SK-N-SH (cell line): ENCODE measurements around the gene C6orf136. TPM values are rescaled to one million over a fixed set of nuclear protein-coding genes. Genes with fewer than 3 reads are reported as not detected.

Source experiments
- CTCF ChIA-PET: fragments of 300-600, 350-600 bp; formaldehyde crosslinking; extraction: SDS; loops from one replicate; lab custom pipeline; 2021; lab: Yijun Ruan, JAX
- POLR2A ChIA-PET: fragments of 350-600 bp; sonication (Branson Sonifier 250); formaldehyde crosslinking; extraction: SDS; loops from one replicate; lab custom pipeline; 2020; ENCODE audit warnings: antibody characterized with exemption, inconsistent platforms; lab: Yijun Ruan, JAX
- DNase-seq: peaks from one replicate; pipeline ENCODE4 v3.0.0; 2012
- H2AFZ ChIP-seq: fragments of 200-600 bp; sonication (generic); 2 replicates; pipeline ENCODE4 v1.8.1; 2016; ENCODE audit warnings: antibody characterized with exemption, mild to moderate bottlenecking, low read depth
- H3F3A ChIP-seq: fragments of 200-600 bp; sonication (generic); replicated peaks from 2 replicates; pipeline ENCODE3; 2016; ENCODE audit warnings: antibody characterized with exemption, mild to moderate bottlenecking; ENCODE audit not compliant: insufficient read depth
- H3K27ac ChIP-seq, 2 experiments: fragments of 200-500 bp in 1 of 2; fragments of 200-600 bp in 1 of 2; sonication (Bioruptor generic) in 1 of 2; sonication (generic), shearing (Covaris generic) in 1 of 2; 2 replicates each; pipeline versions ENCODE4 v1.5.1 to v1.6.1; 2014 to 2016; ENCODE audit warnings: low read depth in 2 of 2, inconsistent platforms in 1 of 2, low read length in 1 of 2, mild to moderate bottlenecking in 1 of 2, mixed read lengths in 1 of 2
- H3K27me3 ChIP-seq: fragments of 200-600 bp; sonication (generic), shearing (Covaris generic); 2 replicates; pipeline ENCODE4 v1.6.1; 2016; ENCODE audit warnings: mixed run types; ENCODE audit not compliant: insufficient read depth
- H3K36me3 ChIP-seq, 2 experiments: fragments of 200-500 bp in 1 of 2; fragments of 200-600 bp in 1 of 2; sonication (Bioruptor generic) in 1 of 2; sonication (generic) in 1 of 2; replicated peaks in 1 of 2; 2 replicates each; pipeline versions ENCODE3 to v1.5.1; 2014 to 2016; ENCODE audit warnings: low read length in 1 of 2, mild to moderate bottlenecking in 1 of 2; ENCODE audit not compliant: insufficient read depth in 2 of 2, control insufficient read depth in 1 of 2
- H3K4me1 ChIP-seq, 2 experiments: fragments of 200-500 bp in 1 of 2; fragments of 200-600 bp in 1 of 2; sonication (Bioruptor generic) in 1 of 2; sonication (generic), shearing (Covaris generic) in 1 of 2; 2 replicates each; pipeline versions ENCODE4 v1.5.1 to v1.6.1; 2014 to 2016; ENCODE audit warnings: low read depth in 1 of 2, low read length in 1 of 2, mixed run types in 1 of 2; ENCODE audit not compliant: insufficient read depth in 2 of 2, control insufficient read depth in 1 of 2
- H3K4me2 ChIP-seq: fragments of 200-600 bp; sonication (generic), shearing (Covaris generic); 2 replicates; pipeline ENCODE4 v1.6.1; 2017; ENCODE audit warnings: mixed run types
- H3K4me3 ChIP-seq, 2 experiments: fragments of 200-500 bp in 1 of 2; fragments of 200-600 bp in 1 of 2; sonication (Bioruptor generic) in 1 of 2; sonication (generic), shearing (Covaris generic) in 1 of 2; 2 replicates each; pipeline versions ENCODE4 v1.5.1 to v1.8.1; 2014 to 2016; ENCODE audit warnings: low read depth in 2 of 2, inconsistent platforms in 1 of 2, low read length in 1 of 2, mild to moderate bottlenecking in 1 of 2, mixed read lengths in 1 of 2, moderate library complexity in 1 of 2
- H3K79me2 ChIP-seq: fragments of 200-600 bp; sonication (generic); 2 replicates; pipeline ENCODE4 v1.8.1; 2017; ENCODE audit warnings: mild to moderate bottlenecking; ENCODE audit not compliant: insufficient read depth
- H3K9ac ChIP-seq: fragments of 200-600 bp; sonication (generic); 2 replicates; pipeline ENCODE4 v1.6.1; 2017; ENCODE audit warnings: mixed run types
- H3K9me2 ChIP-seq: fragments of 200-600 bp; sonication (generic); 2 replicates; pipeline ENCODE4 v1.6.1; 2017; ENCODE audit warnings: mixed run types
- H3K9me3 ChIP-seq: fragments of 200-600 bp; sonication (generic); 2 replicates; pipeline ENCODE4 v1.6.1; 2017; ENCODE audit warnings: mixed run types, mild to moderate bottlenecking, moderate library complexity
- H4K20me1 ChIP-seq: fragments of 200-600 bp; sonication (generic); 2 replicates; pipeline ENCODE4 v1.6.1; 2017; ENCODE audit warnings: mild to moderate bottlenecking, mixed run types; ENCODE audit not compliant: insufficient read depth
- EP300 ChIP-seq, 2 experiments: IDR thresholded peaks; 2 replicates each; pipeline versions ENCODE4 v1.4.0 to v1.6.1; 2012; ENCODE audit warnings: borderline replicate concordance in 1 of 2, low read depth in 1 of 2, low read length in 1 of 2
- EZH2phosphoT487 ChIP-seq: fragments of 200-600 bp; sonication (generic); IDR thresholded peaks from 2 replicates; pipeline ENCODE4 v1.6.1; 2017; ENCODE audit warnings: low read depth, mixed run types, mild to moderate bottlenecking, antibody characterized with exemption, moderate library complexity, borderline replicate concordance
- GABPA ChIP-seq: IDR thresholded peaks from 2 replicates; pipeline ENCODE4 v1.4.0; 2012; ENCODE audit warnings: low read depth, mild to moderate bottlenecking
- GATA2 ChIP-seq: sonication (generic); formaldehyde crosslinking; IDR thresholded peaks from 2 replicates; pipeline ENCODE4 v1.5.0; 2020; ENCODE audit warnings: mild to moderate bottlenecking, missing genetic modification reagents
- MEF2A ChIP-seq: IDR thresholded peaks from 2 replicates; pipeline ENCODE4 v1.4.0; 2012; ENCODE audit warnings: low read depth, borderline replicate concordance
- MXI1 ChIP-seq: IDR thresholded peaks from 2 replicates; pipeline ENCODE4 v1.6.1; 2012; ENCODE audit warnings: mild to moderate bottlenecking, low read depth, low read length, improper control_type of control experiment
- NFIC ChIP-seq: IDR thresholded peaks from 2 replicates; pipeline ENCODE4 v1.4.0; 2012; ENCODE audit warnings: borderline replicate concordance
- RXRA ChIP-seq: IDR thresholded peaks from 2 replicates; pipeline ENCODE4 v1.4.0; 2012; ENCODE audit warnings: low read depth, mild to moderate bottlenecking, borderline replicate concordance
- SIN3A ChIP-seq: IDR thresholded peaks from 2 replicates; pipeline ENCODE4 v1.6.1; 2012; ENCODE audit warnings: low read depth, mild to moderate bottlenecking, low read length, moderate library complexity, borderline replicate concordance
- TAF1 ChIP-seq: IDR thresholded peaks from 2 replicates; pipeline ENCODE4 v1.6.1; 2012; ENCODE audit warnings: low read depth, mild to moderate bottlenecking, low read length, moderate library complexity, borderline replicate concordance
- TCF12 ChIP-seq: IDR thresholded peaks from 2 replicates; pipeline ENCODE4 v1.4.0; 2012
- TEAD4 ChIP-seq: IDR thresholded peaks from 2 replicates; pipeline ENCODE4 v1.4.0; 2012; ENCODE audit warnings: mild to moderate bottlenecking, borderline replicate concordance; ENCODE audit not compliant: insufficient read depth
- WGBS: methylation state at CpG from one replicate; pipeline ENCODE4 v1.1.6; 2017; ENCODE audit warnings: low lambda C conversion rate; 5-methylcytosine and 5-hydroxymethylcytosine counted together
- polyA plus RNA-seq, 3 experiments: library from polyadenylated mRNA; depleted of rRNA; stranded (reverse); fragments of >200 nt; gene quantifications; 2 replicates each; pipeline ENCODE4 v1.2.3, GENCODE V29; 2012
- TF ChIP-seq, protein P1 (sequence below): fragments of 200-600 bp; sonication (generic); IDR thresholded peaks from 2 replicates; pipeline ENCODE4 v1.6.1; 2017; ENCODE audit warnings: antibody characterized with exemption, mild to moderate bottlenecking, moderate library complexity
- TF ChIP-seq, protein P2 (sequence below): IDR thresholded peaks from 2 replicates; pipeline ENCODE4 v1.4.0; 2012; ENCODE audit warnings: low read depth, borderline replicate concordance
- TF ChIP-seq, protein P3 (sequence below): IDR thresholded peaks from 2 replicates; pipeline ENCODE4 v1.6.1; 2012; ENCODE audit warnings: mild to moderate bottlenecking, low read depth, low read length, moderate library complexity

The C6orf136 gene
- polyA plus RNA-seq, 1 of the 3 experiments (the other 2 are of a cell fraction): 14.3 TPM

DNA sequence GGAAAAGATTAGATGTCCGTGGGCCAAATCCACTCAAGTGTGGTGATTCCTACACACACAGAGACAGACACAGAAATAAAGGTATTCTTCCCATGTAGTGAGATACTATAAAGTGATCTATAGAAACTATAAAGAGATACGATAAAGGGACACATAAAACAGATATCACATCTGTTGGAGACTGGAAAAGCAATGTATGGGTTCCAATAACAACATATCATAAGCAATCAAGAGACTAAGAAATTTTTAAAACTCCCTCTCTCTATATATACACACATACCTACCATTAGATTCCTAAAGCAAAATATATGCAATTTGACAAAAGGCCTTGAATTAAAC is 35.1 kb upstream of the C6orf136 start:
- H3K4me2 ChIP-seq: no peak overlapping the region
- POLR2A ChIA-PET: interaction anchor here (1.6 to 4.7 kb wide), 4 partner anchors 11 to 110 kb away, joined by 5 to 32 read pairs (median 12); partner anchors contain the start of gene PRR3

DNA sequence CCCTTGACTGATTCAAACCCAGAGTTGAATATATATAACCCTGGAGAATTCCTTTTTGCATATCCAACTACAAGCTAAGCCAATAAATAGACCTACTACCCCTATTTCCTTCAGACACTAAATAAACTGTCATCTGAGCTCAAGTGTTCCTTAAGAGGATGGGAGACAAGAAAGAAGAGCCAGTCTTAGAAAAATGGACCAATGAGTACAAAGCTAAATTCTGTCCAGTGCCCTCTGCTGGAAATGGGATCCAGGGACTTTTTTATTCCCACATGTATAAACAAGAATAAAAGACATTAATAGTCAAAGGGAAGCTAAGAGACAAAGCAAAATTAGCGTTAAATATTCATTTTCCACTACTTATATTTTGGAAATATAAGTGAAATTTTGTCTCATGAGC is 34.7 kb upstream of the C6orf136 start:
- WGBS: 76% methylated on average over 1 of the region's 1 CpG
- H3K4me2 ChIP-seq: 0 out of 2 replicates have a peak overlapping the region, but pooled peaks have one; percentile 85

More for the DNA sequence above, 35.1 kb upstream of the C6orf136 start:
- DNase-seq: no peak
- H3K9me3 ChIP-seq: no peaks in the 10 kb centered on the region
- H3K9ac ChIP-seq: no peak overlapping the region
- H3K36me3 ChIP-seq: peaks cover 50 to 62% of the 10 kb centered on the region in 2 experiments
- H3K9me2 ChIP-seq: no peaks in the 10 kb centered on the region
- H4K20me1 ChIP-seq: peaks cover 16% of the 10 kb centered on the region
- H2AFZ ChIP-seq: no peak overlapping the region
- TF ChIP-seq TEAD4 (no peak), MXI1 (no peak), MEF2A (no peak), TCF12 (no peak), TAF1 (no peak), GATA2 (CRISPR knock-in tag) (no peak), SIN3A (no peak), EP300 (IDR thresholded peaks at IDR 0.05; ENCODE audit: borderline replicate concordance in 1 of 2, low read depth in 1 of 2, low read length in 1 of 2) (no peak), EZH2phosphoT487 (no peak)
- peaks cover 22 to 23% of the 10 kb centered on the region in 2 experiments for H3K4me1 ChIP-seq
- H3F3A ChIP-seq: peaks cover 56% of the 10 kb centered on the region
- H3K4me3 ChIP-seq: no peak overlapping the region
- CTCF ChIA-PET: interaction anchor here (1.1 to 3.8 kb wide), 7 partner anchors 11 to 130 kb away, joined by 3 to 33 read pairs (median 7); no protein-coding TSS in a partner anchor
- H3K27ac ChIP-seq: peak overlapping the region in 1 of 2 experiments; percentile 96; a peak in 2 of 4 replicates
- peaks cover 67% of the 10 kb centered on the region for H3K79me2 ChIP-seq
- 98% methylated on average over 2 of the region's 2 CpGs for WGBS
- H3K27me3 ChIP-seq: no peaks in the 10 kb centered on the region

More for the DNA sequence above, 34.7 kb upstream of the C6orf136 start:
- H3K27ac ChIP-seq: peak overlapping the region in 1 of 2 experiments; percentile 96; a peak in 3 of 4 replicates
- no peaks in the 10 kb centered on the region for H3K9me3 ChIP-seq
- no peaks in the 10 kb centered on the region for H3K9me2 ChIP-seq
- H2AFZ ChIP-seq: no peak overlapping the region
- peaks cover 69% of the 10 kb centered on the region for H3K79me2 ChIP-seq
- CTCF ChIA-PET: interaction anchor here (0.9 to 3.8 kb wide), 10 partner anchors 8 to 164 kb away, joined by 3 to 33 read pairs (median 6); no protein-coding TSS in a partner anchor
- peaks cover 53% of the 10 kb centered on the region for H3F3A ChIP-seq
- no peaks in the 10 kb centered on the region for H3K27me3 ChIP-seq
- H3K4me3 ChIP-seq: no peak overlapping the region
- POLR2A ChIA-PET: interaction anchor here (1.0 to 4.7 kb wide), 7 partner anchors 11 to 109 kb away, joined by 3 to 32 read pairs (median 7); partner anchors contain the start of genes ABCF1, MDC1 and PRR3
- peaks cover 16% of the 10 kb centered on the region for H4K20me1 ChIP-seq
- peaks cover 46 to 59% of the 10 kb centered on the region in 2 experiments for H3K36me3 ChIP-seq
- TF ChIP-seq TAF1 (no peak), MEF2A (no peak), GATA2 (CRISPR knock-in tag) (no peak), GABPA (no peak), RXRA (no peak), NFIC (no peak)
- TF ChIP-seq, protein P1, sequence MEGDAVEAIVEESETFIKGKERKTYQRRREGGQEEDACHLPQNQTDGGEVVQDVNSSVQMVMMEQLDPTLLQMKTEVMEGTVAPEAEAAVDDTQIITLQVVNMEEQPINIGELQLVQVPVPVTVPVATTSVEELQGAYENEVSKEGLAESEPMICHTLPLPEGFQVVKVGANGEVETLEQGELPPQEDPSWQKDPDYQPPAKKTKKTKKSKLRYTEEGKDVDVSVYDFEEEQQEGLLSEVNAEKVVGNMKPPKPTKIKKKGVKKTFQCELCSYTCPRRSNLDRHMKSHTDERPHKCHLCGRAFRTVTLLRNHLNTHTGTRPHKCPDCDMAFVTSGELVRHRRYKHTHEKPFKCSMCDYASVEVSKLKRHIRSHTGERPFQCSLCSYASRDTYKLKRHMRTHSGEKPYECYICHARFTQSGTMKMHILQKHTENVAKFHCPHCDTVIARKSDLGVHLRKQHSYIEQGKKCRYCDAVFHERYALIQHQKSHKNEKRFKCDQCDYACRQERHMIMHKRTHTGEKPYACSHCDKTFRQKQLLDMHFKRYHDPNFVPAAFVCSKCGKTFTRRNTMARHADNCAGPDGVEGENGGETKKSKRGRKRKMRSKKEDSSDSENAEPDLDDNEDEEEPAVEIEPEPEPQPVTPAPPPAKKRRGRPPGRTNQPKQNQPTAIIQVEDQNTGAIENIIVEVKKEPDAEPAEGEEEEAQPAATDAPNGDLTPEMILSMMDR: peak; percentile 60
- TF ChIP-seq, protein P2, sequence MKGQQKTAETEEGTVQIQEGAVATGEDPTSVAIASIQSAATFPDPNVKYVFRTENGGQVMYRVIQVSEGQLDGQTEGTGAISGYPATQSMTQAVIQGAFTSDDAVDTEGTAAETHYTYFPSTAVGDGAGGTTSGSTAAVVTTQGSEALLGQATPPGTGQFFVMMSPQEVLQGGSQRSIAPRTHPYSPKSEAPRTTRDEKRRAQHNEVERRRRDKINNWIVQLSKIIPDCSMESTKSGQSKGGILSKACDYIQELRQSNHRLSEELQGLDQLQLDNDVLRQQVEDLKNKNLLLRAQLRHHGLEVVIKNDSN: no peak
- TF ChIP-seq, protein P3, sequence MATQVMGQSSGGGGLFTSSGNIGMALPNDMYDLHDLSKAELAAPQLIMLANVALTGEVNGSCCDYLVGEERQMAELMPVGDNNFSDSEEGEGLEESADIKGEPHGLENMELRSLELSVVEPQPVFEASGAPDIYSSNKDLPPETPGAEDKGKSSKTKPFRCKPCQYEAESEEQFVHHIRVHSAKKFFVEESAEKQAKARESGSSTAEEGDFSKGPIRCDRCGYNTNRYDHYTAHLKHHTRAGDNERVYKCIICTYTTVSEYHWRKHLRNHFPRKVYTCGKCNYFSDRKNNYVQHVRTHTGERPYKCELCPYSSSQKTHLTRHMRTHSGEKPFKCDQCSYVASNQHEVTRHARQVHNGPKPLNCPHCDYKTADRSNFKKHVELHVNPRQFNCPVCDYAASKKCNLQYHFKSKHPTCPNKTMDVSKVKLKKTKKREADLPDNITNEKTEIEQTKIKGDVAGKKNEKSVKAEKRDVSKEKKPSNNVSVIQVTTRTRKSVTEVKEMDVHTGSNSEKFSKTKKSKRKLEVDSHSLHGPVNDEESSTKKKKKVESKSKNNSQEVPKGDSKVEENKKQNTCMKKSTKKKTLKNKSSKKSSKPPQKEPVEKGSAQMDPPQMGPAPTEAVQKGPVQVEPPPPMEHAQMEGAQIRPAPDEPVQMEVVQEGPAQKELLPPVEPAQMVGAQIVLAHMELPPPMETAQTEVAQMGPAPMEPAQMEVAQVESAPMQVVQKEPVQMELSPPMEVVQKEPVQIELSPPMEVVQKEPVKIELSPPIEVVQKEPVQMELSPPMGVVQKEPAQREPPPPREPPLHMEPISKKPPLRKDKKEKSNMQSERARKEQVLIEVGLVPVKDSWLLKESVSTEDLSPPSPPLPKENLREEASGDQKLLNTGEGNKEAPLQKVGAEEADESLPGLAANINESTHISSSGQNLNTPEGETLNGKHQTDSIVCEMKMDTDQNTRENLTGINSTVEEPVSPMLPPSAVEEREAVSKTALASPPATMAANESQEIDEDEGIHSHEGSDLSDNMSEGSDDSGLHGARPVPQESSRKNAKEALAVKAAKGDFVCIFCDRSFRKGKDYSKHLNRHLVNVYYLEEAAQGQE: no peak
- TF ChIP-seq, all 33 proteins: peak for 1
- no peak for DNase-seq
- Histone ChIP-seq H3K9ac (no peak overlapping the region), H3K4me1 (peaks cover 22 to 23% of the 10 kb centered on the region in 2 experiments)
